HG03039 (cell line): Measurements from ENCODE around the gene CAMSAP3.

Experiments used
- ATAC-seq: cut with Tn5 transposase; IDR thresholded peaks from one replicate; pipeline ENCODE4 v1.9.1; 2021; ENCODE audit warnings: mild to moderate bottlenecking, moderate library complexity; ENCODE audit not compliant: unreplicated experiment

CAMSAP3 gene, protein sequence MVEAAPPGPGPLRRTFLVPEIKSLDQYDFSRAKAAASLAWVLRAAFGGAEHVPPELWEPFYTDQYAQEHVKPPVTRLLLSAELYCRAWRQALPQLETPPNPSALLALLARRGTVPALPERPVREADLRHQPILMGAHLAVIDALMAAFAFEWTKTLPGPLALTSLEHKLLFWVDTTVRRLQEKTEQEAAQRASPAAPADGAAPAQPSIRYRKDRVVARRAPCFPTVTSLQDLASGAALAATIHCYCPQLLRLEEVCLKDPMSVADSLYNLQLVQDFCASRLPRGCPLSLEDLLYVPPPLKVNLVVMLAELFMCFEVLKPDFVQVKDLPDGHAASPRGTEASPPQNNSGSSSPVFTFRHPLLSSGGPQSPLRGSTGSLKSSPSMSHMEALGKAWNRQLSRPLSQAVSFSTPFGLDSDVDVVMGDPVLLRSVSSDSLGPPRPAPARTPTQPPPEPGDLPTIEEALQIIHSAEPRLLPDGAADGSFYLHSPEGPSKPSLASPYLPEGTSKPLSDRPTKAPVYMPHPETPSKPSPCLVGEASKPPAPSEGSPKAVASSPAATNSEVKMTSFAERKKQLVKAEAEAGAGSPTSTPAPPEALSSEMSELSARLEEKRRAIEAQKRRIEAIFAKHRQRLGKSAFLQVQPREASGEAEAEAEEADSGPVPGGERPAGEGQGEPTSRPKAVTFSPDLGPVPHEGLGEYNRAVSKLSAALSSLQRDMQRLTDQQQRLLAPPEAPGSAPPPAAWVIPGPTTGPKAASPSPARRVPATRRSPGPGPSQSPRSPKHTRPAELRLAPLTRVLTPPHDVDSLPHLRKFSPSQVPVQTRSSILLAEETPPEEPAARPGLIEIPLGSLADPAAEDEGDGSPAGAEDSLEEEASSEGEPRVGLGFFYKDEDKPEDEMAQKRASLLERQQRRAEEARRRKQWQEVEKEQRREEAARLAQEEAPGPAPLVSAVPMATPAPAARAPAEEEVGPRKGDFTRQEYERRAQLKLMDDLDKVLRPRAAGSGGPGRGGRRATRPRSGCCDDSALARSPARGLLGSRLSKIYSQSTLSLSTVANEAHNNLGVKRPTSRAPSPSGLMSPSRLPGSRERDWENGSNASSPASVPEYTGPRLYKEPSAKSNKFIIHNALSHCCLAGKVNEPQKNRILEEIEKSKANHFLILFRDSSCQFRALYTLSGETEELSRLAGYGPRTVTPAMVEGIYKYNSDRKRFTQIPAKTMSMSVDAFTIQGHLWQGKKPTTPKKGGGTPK

DNA sequence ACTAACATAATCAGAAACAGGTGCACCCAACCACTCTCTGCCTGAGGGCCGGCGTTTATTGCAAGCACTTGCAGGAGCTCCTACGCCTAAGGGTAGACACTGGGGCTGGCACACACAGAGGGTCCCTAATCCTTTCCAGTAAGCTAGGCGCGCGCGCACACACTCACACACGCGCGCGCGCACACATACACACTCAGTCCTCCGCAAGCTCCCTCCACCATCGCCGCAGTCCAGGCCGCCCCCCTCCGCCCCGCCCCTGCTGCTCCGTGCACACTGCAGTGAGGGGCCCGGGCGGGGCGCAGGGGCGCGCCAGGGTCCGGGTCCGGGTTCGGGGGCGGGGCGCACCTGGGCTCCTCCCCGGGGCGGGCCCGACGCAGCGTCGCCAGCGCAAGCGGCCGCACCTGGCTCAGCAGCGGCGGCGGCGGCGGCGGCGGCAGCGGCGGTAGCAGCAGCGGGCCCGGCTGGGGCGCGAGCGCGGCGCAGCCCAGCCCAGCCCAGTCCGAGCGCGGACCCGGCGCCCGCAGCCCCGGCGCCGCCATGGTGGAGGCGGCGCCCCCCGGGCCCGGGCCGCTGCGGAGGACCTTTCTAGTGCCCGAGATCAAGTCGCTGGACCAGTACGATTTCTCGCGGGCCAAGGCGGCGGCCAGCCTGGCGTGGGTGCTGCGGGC lies at the start of gene CAMSAP3:
Gene CAMSAP3, plus strand, starts transcription at position 398 of the 668 bp plus-strand sequence. Its CDS starts 140 bp downstream, at position 538.
- no peak for ATAC-seq

GRCh38 chr19:7545904-7546303 lies 49.8 kb upstream of the CAMSAP3 start:
- ATAC-seq: no peak

DNA sequence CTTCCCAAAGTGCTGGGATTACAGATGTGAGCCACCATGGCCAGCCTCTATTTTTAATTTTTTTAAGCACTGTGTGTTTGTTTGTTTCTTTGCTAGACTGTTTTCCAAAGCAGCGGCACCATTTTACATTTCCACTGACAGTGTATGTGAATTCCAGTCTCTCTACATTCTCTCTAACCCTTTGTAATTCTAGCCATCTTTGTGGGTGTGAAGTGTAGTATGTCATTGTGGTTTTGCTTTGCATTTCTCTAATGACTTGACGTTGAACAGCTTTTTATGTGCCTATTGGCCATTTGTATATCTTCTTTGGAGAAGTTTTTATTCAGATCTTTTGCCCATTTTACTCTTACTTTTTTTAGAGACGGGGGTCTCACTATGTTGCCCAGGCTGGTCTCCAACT lies 48.5 kb upstream of the CAMSAP3 start:
- no peak for ATAC-seq

DNA sequence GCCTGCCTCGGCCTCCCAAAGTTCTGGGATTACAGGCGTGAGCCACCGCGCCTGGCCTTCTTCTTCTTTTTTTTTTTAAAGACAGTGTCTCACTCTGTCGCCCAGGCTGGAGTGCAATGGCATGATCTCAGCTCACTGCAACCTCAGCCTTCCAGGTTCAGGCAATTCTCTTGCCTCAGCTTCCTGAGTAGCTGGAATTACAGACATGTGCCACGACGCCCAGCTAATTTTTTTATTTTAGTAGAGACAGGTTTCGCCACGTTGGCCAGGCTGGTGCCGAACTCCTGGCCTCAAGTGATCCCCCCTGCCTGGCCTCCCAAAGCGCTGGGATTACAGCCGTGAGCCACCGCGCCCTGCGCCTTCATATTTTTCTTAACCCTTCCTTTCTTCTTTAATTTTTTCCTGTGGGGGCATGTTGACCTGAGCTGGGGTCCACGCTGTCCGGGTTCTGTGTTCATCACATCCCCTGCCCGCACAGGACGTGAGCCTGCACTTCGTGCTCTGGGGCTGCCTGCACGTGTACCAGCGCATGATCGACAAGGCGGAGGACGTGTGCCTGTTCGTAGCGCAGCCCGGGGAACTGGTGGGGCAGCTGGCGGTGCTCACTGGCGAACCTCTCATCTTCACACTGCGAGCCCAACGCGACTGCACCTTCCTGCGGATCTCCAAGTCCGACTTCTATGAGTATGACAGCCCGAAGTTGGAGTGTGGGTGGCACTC lies 46.1 kb upstream of the CAMSAP3 start:
- no peak for ATAC-seq

GRCh38 chr19:7550169-7550770 lies 45.4 kb upstream of the CAMSAP3 start:
- no peak for ATAC-seq

DNA sequence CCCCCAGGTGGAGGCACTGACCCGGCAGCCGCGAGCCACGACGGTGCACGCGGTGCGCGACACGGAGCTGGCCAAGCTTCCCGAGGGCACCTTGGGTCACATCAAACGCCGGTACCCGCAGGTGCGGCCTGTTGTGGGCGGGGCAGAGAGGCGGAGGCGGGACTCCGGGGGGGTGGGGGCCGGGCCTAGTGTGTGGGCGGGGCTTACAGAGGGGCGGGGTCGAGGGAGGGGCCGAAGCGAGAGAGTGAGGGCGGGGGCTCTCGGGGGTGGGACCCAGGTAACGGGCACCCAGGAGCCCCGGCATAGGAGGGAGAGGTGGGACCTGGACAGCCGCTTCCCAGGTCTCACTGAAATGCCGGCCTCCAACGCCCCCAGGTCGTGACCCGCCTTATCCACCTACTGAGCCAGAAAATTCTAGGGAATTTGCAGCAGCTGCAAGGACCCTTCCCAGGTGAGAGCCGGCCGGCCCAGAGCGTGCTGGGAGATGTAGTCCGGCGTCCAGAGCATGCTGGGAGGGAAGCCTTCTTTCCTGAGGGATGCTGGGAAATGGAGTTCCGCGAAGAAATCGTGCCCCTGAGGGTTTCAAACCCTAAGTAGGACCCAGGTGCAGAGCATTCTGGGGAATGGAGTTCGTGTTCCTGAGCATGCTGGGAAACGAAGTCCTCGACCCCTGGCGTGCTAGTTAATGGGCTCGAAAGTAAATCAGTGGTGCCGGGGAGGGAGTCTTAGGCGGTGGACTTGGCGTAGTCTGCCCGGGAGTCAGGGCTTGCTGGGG lies 44.5 kb upstream of the CAMSAP3 start:
- no peak for ATAC-seq

DNA sequence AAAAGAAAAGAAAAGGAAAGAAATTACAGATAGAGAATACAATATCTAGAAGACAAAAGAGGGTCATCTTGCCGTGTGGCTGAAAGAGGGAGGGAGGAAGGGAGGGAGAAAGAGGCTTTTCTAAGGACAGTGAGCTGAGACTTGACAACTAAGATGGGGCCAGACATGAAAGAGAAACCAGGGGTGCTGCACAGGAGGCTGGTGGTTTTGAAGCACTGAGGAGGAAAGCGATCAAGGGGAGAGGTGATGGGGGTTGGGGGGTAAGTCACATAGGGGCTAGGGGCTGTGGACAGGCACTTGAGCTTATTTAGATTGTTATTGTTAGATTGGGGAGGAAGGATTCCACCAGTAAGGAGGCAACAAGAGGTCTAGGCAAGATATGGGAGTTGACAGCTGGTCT lies 42.9 kb upstream of the CAMSAP3 start:
- ATAC-seq: no peak

DNA sequence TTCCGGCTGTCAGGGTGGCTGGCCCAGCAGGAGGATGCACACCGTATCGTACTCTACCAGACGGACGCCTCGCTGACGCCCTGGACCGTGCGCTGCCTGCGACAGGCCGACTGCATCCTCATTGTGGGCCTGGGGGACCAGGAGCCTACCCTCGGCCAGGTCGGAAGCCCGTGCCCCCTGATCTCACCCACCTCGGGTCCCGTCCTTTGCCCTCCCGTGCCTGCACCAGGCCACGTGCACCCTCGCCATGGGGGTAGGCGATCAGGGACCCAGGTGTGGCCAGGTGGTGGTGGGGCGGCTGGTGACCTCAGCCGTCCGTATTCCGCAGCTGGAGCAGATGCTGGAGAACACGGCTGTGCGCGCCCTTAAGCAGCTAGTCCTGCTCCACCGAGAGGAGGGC lies 41.1 kb upstream of the CAMSAP3 start:
- ATAC-seq: no peak

GRCh38 chr19:7554990-7555864 lies 40.4 kb upstream of the CAMSAP3 start:
- no peak for ATAC-seq

DNA sequence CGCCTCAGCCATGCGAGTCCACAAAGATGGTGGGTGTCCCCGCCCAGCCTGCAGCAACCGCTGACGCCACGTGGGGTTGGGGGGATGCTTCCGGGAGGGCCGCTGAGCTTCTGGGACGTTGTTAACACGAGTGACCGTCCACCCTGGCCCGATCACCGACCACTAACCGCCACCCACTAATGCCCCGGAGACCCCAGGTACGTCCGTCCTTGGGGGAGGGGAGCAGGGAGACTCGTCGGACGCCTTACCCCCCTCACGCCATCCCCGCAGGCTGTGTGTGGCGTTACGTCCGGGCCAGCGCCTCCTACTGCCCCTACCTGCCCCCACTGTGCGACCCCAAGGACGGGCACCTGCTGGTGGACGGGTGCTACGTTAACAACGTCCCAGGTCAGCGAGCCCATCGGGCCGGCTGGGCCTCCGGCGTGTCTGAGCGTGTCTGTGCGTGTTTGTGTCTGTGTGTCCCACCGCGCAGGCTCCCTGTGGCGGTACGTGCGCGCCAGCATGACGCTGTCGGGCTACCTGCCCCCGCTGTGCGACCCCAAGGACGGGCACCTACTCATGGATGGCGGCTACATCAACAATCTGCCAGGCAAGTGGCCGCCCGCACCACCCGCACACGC lies 38.9 kb upstream of the CAMSAP3 start:
- no peak for ATAC-seq

DNA sequence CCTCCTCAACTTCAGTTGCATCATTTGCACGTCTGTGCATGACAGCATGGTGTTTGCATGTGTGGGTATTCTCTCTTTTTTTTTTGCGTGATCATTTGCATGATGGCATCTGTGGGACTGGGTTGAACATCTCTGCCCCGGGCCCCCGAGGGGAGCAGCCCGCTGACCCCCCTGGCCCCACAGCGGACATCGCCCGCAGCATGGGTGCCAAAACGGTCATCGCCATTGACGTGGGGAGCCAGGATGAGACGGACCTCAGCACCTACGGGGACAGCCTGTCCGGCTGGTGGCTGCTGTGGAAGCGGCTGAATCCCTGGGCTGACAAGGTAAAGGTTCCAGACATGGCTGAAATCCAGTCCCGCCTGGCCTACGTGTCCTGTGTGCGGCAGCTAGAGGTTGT lies 37.0 kb upstream of the CAMSAP3 start:
- no peak for ATAC-seq

GRCh38 chr19:7559102-7559501 lies 36.6 kb upstream of the CAMSAP3 start:
- no peak for ATAC-seq

- ATAC-seq: no peak
Measured at GRCh38 chr19:7560255-7560654, 35.4 kb upstream of the CAMSAP3 start.

GRCh38 chr19:7561325-7561724 lies 34.3 kb upstream of the CAMSAP3 start:
- ATAC-seq: no peak

DNA sequence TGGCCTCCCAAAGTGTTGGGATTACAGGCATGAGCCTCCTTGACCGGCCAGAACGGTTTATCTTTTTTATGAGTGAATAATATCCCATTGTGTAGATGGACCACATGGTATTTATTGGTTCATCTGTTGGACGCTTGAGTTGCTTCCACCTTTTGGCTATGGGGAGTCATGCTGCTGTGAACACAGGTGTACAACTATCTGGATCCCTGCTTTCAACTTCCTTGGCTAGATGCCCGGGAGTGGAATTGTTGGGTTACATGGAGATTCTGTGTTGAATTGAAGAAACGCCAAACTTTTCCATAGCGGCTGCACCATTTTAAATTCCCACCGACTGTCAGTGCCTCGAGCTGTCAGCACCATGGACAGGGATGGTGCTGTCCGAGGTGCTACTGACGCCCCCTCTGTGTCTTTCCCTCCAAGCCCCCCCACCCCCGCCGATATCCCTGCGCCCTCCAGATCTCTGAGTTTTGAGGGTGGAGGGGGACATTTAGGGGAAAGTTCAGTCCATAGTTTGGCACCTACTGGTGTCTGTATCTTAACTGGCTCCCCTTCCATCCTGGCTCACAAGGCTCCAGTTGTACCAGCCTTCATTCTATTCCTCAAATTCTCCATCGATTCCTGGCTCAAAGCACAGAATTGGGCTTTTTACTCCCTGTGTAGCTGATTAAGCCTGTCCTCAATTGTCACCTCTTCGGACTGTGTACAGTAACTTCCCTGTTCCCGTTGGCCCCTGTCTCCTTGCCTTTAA lies 32.8 kb upstream of the CAMSAP3 start:
- no peak for ATAC-seq

DNA sequence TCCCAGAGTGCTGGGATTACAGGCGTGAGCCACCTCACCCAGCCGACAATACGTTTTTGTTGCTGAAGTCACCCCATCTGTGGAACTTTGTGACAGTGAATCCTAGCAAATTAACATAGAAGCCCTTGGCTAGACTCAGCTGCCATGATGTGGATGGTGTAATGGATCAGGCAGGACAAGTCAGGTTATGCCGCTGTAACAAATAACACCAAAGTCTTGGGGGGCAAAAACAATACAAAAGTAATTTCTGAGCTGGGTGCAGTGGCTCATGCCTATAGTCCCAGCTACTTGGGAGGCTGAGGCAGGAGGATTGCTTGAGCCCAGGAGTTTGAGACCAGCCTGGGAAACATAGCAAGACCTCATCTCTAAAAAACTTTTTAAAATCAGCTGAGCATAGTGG lies 30.8 kb upstream of the CAMSAP3 start:
- no peak for ATAC-seq

- ATAC-seq: no peak
Measured at GRCh38 chr19:7565332-7565731, 30.3 kb upstream of the CAMSAP3 start.
